IMR-90 (cell line): ENCODE results near the gene YEATS4. TPM values are rescaled to one million over a fixed set of nuclear protein-coding genes. Genes with fewer than 3 reads are reported as not detected.

Source experiments
- MAFK ChIP-seq: IDR thresholded peaks from 2 replicates; pipeline ENCODE4 v1.6.1; 2012; ENCODE audit warnings: low read depth, low read length, improper control_type of control experiment
- polyA plus RNA-seq, 3 experiments: library from polyadenylated mRNA; depleted of rRNA; stranded (reverse); fragments of >200 nt; gene quantifications; 2 replicates each; pipeline ENCODE4 v1.2.3, GENCODE V29; 2012; ENCODE audit warnings: low replicate concordance in 1 of 3
- total RNA-seq: library from RNA; depleted of rRNA; stranded (reverse); fragments of >200 nt; gene quantifications from 2 replicates; pipeline ENCODE4 v1.2.3, GENCODE V29; 2012
- TF ChIP-seq, protein P1 (sequence below): conservative IDR thresholded peaks from 2 replicates; pipeline ENCODE4 v1.5.1; 2012; ENCODE audit warnings: mild to moderate bottlenecking, low read depth, low read length, improper control_type of control experiment

YEATS4 gene
- total and polyA plus RNA-seq, 2 of the 4 experiments (the other 2 are of a cell fraction): 6.9 to 15.1 TPM

DNA sequence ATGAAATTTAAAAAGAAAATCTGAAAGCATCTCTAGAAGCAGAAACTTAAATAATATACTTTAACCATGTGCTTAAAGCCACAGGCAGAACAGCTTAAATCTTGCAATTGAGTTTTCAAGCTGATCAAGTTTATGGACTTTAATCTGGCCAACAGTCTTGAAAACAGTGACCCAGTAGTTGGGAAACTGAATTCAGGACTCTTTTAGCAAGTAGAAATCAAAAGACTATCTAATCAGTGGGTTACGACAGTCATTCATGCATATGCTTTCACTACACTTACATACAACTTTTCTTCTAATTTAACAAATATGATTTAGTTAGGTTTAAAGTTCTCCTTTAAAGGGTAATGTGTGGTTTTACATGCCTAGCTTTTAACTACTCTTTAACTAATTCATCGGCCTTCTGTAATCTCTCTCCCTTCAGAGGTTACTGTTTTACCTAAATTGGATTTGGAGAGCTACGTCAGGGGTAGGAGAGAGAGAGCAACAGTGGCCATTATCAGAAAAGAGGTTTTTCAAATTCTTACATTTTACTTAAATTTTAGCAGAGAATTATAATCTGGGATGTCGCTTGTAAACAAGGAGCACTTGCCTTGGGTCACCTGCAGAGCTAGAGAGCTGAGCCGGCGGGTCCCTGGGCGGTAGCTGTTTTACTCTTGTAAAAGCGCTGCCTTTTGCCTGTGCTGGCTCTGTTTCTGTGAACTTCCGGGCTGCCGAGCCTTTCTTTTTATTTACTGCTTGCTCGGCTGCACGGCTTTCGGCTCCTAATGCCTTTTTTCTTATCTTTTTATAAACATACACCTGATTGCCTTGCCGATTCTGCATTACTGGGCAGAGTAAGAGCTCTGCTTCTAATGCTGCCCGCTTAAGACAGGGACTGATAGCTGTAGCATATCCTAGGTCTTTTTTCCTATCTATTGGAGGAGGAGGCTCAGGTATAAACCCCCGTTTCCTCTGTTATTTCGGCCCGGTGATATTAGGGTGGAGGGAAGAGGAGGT lies 28.8 kb upstream of the YEATS4 start (continued):
- TF ChIP-seq, protein P1, sequence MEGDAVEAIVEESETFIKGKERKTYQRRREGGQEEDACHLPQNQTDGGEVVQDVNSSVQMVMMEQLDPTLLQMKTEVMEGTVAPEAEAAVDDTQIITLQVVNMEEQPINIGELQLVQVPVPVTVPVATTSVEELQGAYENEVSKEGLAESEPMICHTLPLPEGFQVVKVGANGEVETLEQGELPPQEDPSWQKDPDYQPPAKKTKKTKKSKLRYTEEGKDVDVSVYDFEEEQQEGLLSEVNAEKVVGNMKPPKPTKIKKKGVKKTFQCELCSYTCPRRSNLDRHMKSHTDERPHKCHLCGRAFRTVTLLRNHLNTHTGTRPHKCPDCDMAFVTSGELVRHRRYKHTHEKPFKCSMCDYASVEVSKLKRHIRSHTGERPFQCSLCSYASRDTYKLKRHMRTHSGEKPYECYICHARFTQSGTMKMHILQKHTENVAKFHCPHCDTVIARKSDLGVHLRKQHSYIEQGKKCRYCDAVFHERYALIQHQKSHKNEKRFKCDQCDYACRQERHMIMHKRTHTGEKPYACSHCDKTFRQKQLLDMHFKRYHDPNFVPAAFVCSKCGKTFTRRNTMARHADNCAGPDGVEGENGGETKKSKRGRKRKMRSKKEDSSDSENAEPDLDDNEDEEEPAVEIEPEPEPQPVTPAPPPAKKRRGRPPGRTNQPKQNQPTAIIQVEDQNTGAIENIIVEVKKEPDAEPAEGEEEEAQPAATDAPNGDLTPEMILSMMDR: no peak
- TF ChIP-seq MAFK: no peak
